CD14-positive monocyte (primary cell): ENCODE measurements around the gene ASB6. TPM values are rescaled to one million over a fixed set of nuclear protein-coding genes. Genes with fewer than 3 reads are reported as not detected.

ENCODE experiments used
- DNase-seq, 3 donors: peaks; one replicate each; pipeline ENCODE4 v3.0.0-alpha.2; 2011 to 2022
- H2AFZ ChIP-seq: 2 replicates; pipeline ENCODE4 v1.6.0; 2012; ENCODE audit warnings: mild to moderate bottlenecking, low read depth, low read length, inconsistent platforms; ENCODE audit not compliant: insufficient read depth, poor library complexity, severe bottlenecking
- H3K27ac ChIP-seq, 2 donors: 1 replicate in 1 of 2; 2 replicates in 1 of 2; pipeline ENCODE4 v1.5.1; 2012 to 2013; ENCODE audit warnings: low read length in 2 of 2, control low read depth in 1 of 2, inconsistent platforms in 1 of 2, low read depth in 1 of 2, mild to moderate bottlenecking in 1 of 2
- H3K27me3 ChIP-seq, 2 donors: one replicate each; pipeline versions ENCODE4 v1.6.0 to v1.6.1; 2011 to 2013; ENCODE audit warnings: low read length in 2 of 2; ENCODE audit not compliant: control insufficient read depth in 2 of 2, insufficient read depth in 2 of 2
- H3K36me3 ChIP-seq, 2 donors: replicated peaks in 1 of 2; 1 replicate in 1 of 2; 2 replicates in 1 of 2; pipeline versions ENCODE4 v1.5.1 to v1.6.1; 2012 to 2013; ENCODE audit warnings: low read length in 2 of 2, control low read depth in 1 of 2, inconsistent platforms in 1 of 2, mild to moderate bottlenecking in 1 of 2; ENCODE audit not compliant: insufficient read depth in 2 of 2, control insufficient read depth in 1 of 2
- H3K4me1 ChIP-seq, 2 donors: 1 replicate in 1 of 2; 2 replicates in 1 of 2; pipeline versions ENCODE4 v1.5.1 to v1.6.1; 2012 to 2013; ENCODE audit warnings: low read length in 2 of 2, control low read depth in 1 of 2, inconsistent platforms in 1 of 2, mild to moderate bottlenecking in 1 of 2, moderate library complexity in 1 of 2; ENCODE audit not compliant: insufficient read depth in 2 of 2, control insufficient read depth in 1 of 2
- H3K4me2 ChIP-seq: replicated peaks from 2 replicates; pipeline ENCODE3; 2012; ENCODE audit warnings: low read length, moderate library complexity, mild to moderate bottlenecking; ENCODE audit not compliant: poor library complexity, severe bottlenecking; ENCODE audit errors: extremely low read depth
- H3K4me3 ChIP-seq, 3 experiments: fragments of 200-600 bp in 1 of 3; sonication (generic) in 1 of 3; replicated peaks in 1 of 3; 1 replicate in 2 of 3; 2 replicates in 1 of 3; pipeline ENCODE4 v1.5.1; 2011 to 2013; ENCODE audit warnings: low read length in 3 of 3, mild to moderate bottlenecking in 3 of 3, control low read depth in 2 of 3, low read depth in 2 of 3, inconsistent platforms in 1 of 3, moderate library complexity in 1 of 3
- H3K79me2 ChIP-seq: 2 replicates; pipeline ENCODE4 v1.6.0; 2012; ENCODE audit warnings: mild to moderate bottlenecking, control low read depth, inconsistent platforms, low read length, moderate library complexity; ENCODE audit not compliant: insufficient read depth
- H3K9ac ChIP-seq: 2 replicates; pipeline ENCODE4 v1.6.0; 2017; ENCODE audit warnings: low read length, mild to moderate bottlenecking; ENCODE audit not compliant: insufficient read depth, poor library complexity, severe bottlenecking
- H3K9me3 ChIP-seq, 2 donors: replicated peaks in 1 of 2; 1 replicate in 1 of 2; 2 replicates in 1 of 2; pipeline versions ENCODE4 v1.5.1 to v1.6.1; 2012 to 2013; ENCODE audit warnings: low read length in 2 of 2, control low read depth in 1 of 2; ENCODE audit not compliant: control insufficient read depth in 1 of 2, insufficient read depth in 1 of 2
- H4K20me1 ChIP-seq: 2 replicates; pipeline ENCODE4 v1.6.0; 2012; ENCODE audit warnings: mild to moderate bottlenecking, low read length, control low read depth, moderate library complexity; ENCODE audit not compliant: insufficient read depth
- H3K27ac Mint-ChIP-seq, 7 donors: one replicate each; pipeline ENCODE4 v1.8.0; 2020; ENCODE audit warnings: mild to moderate bottlenecking in 7 of 7, mixed read lengths in 7 of 7, moderate library complexity in 6 of 7, inconsistent platforms in 2 of 7
- H3K27me3 Mint-ChIP-seq, 3 donors: one replicate each; pipeline ENCODE4 v1.8.0; 2021 to 2022; ENCODE audit warnings: low read depth in 3 of 3, mild to moderate bottlenecking in 3 of 3, mixed read lengths in 3 of 3, moderate library complexity in 3 of 3, inconsistent platforms in 1 of 3
- H3K36me3 Mint-ChIP-seq, 2 donors: one replicate each; pipeline ENCODE4 v1.8.0; 2020; ENCODE audit warnings: mixed read lengths in 2 of 2, inconsistent platforms in 1 of 2, mild to moderate bottlenecking in 1 of 2
- H3K4me1 Mint-ChIP-seq: one replicate; pipeline ENCODE4 v1.8.0; 2020; ENCODE audit warnings: mild to moderate bottlenecking, mixed read lengths
- H3K4me3 Mint-ChIP-seq, 2 donors: one replicate each; pipeline ENCODE4 v1.8.0; 2020; ENCODE audit warnings: mild to moderate bottlenecking in 2 of 2, mixed read lengths in 2 of 2, moderate library complexity in 1 of 2
- H3K9me3 Mint-ChIP-seq, 7 donors: one replicate each; pipeline ENCODE4 v1.8.0; 2020 to 2022; ENCODE audit warnings: mixed read lengths in 7 of 7, mild to moderate bottlenecking in 6 of 7, moderate library complexity in 6 of 7, inconsistent platforms in 2 of 7
- WGBS: methylation state at CpG from one replicate; pipeline ENCODE4 v1.1.5; 2013; ENCODE audit warnings: missing lambda C conversion rate; ENCODE audit not compliant: insufficient coverage; 5-methylcytosine and 5-hydroxymethylcytosine counted together
- intact Hi-C, 2 donors: fragments of 100-400 bp; cut with micrococcal nuclease; formaldehyde crosslinking; loops; one replicate each; pipeline versions ENCODE4 v1.15.0 to v1.15.1; 2023
- polyA plus RNA-seq, 3 donors: library from polyadenylated mRNA; depleted of rRNA in 1 of 3; unstranded in 2 of 3; stranded (reverse) in 1 of 3; fragments of 300-500 nt in 2 of 3; fragments of >200 nt in 1 of 3; fragmentation: Illumina TruSeq in 2 of 3; gene quantifications; 1 replicate in 2 of 3; 2 replicates in 1 of 3; pipeline ENCODE4 v1.2.3, GENCODE V29; 2012 to 2021
- TF ChIP-seq, protein P1 (sequence below): fragments of 200-600 bp; IDR thresholded peaks from one replicate; pipeline ENCODE4 v1.8.0; 2022; ENCODE audit warnings: antibody characterized with exemption, mild to moderate bottlenecking

Gene ASB6
- polyA plus RNA-seq, 3 donors = 8.1 to 21.1 (median 10.1) TPM

DNA sequence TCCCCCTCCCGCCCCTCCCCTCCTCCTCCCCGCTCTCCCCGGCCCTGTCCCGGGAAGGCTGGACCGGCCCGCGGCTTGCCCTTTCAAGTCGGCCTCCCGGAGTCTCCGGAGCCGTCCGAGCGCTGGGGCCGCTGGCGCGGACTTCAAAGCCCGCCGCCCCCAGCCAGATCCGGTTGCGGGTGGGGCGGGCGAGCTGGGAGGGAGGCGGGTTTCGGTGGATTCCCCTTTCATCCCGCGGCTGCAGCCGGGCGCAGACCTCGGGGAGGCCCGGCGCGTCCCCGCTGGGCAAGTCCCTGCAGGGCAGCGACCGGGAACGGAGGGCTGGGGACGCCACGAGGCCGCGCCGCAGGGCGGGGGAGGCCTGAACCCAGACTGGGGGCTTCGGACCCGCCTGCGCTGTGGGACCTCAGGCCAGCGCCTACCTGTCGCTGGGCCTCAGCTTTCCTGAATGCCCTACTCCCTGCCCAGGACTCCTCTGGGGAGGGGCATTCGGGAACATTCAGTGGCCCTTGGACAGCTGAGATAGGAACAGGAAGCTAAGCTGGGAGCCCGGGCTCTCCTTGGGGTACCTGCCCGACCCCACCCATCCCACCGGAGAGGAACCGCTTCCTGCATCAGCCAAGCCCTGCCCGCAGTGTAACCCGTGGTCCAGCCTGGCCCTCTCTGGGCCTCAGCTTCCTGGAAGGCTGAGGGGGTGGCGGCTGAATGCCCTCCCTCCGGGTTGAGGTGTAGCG, 44.4 kb downstream of the ASB6 start:
- H3K4me3 Mint-ChIP-seq = peak overlapping the region; percentile 69 to 77
- intact Hi-C loops = no loop called here
- WGBS = 2% methylated on average over 49 of the region's 57 CpGs
- Histone ChIP-seq H3K27ac (no peak overlapping the region), H3K36me3 (no peaks in the 10 kb centered on the region), H3K9me3 (no peaks in the 10 kb centered on the region), H3K4me1 (peaks cover 58 to 63% of the 10 kb centered on the region in 2 donors), H3K9ac (peak overlapping the region; percentile 23), H3K4me2 (peak overlapping the region; percentile 77), H3K79me2 (no peaks in the 10 kb centered on the region), H3K4me3 (peak overlapping the region; percentile 30 to 64 (median 33)), H4K20me1 (no peaks in the 10 kb centered on the region), H3K27me3 (no peaks in the 10 kb centered on the region), H2AFZ (peak overlapping the region; percentile 73)
- TF ChIP-seq, protein P1, sequence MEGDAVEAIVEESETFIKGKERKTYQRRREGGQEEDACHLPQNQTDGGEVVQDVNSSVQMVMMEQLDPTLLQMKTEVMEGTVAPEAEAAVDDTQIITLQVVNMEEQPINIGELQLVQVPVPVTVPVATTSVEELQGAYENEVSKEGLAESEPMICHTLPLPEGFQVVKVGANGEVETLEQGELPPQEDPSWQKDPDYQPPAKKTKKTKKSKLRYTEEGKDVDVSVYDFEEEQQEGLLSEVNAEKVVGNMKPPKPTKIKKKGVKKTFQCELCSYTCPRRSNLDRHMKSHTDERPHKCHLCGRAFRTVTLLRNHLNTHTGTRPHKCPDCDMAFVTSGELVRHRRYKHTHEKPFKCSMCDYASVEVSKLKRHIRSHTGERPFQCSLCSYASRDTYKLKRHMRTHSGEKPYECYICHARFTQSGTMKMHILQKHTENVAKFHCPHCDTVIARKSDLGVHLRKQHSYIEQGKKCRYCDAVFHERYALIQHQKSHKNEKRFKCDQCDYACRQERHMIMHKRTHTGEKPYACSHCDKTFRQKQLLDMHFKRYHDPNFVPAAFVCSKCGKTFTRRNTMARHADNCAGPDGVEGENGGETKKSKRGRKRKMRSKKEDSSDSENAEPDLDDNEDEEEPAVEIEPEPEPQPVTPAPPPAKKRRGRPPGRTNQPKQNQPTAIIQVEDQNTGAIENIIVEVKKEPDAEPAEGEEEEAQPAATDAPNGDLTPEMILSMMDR = no peak
- peak in 1 of 3 donors; percentile 58 for DNase-seq
- H3K36me3 Mint-ChIP-seq = peaks cover 2 to 5% of the 10 kb centered on the region in 2 donors
- H3K27me3 Mint-ChIP-seq = peaks cover 7 to 19% (median 18%) of the 10 kb centered on the region in 3 donors
- no peak overlapping the region for H3K27ac Mint-ChIP-seq
- peaks cover 55% of the 10 kb centered on the region for H3K4me1 Mint-ChIP-seq
- no peaks in the 10 kb centered on the region for H3K9me3 Mint-ChIP-seq

DNA sequence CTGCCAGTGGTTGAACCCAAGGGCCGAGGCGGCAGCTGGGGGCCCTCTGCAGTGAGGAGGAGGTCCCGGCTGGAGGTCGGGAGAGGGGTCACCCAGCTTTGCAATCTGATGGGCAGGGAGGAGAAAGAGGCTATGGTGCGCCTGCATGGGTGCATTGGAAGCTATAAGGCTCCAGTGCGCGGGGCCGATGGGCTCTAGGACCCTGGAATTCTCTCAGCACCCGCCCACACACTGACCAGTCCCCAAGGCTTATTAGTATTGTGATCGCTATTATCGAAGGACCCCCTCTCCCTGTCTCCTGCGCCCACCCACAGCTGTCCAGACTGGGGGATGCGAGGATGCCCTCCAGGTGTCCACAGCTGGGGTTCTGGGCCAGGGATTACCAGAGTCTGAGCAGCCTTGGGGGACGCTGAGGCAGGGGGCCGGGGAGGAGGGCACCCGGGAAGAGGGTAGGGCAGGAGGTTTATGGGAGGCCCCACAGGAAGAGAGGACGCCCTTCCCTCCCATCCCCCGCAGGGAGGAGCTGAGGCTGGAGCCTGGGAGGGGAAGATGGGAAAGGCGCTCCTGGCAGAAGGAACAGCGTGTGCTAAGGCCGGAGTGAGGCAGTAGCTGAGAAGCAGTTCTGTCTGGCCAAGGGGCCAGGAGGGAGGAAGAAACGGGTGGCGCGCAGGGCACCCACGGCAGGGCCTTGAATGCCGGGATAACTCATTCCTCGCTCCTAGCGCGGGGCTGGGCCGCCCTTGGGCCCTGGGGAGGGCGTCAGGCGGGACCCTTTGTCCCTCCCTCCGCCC, 45.2 kb downstream of the ASB6 start:
- H3K9ac ChIP-seq = peak overlapping the region; percentile 4
- no peaks in the 10 kb centered on the region for H3K36me3 ChIP-seq
- DNase-seq = no peak
- Mint-ChIP-seq H3K27ac (peak overlapping the region in 1 of 7 donors; percentile 33), H3K4me3 (peak overlapping the region; percentile 62 to 76), H3K27me3 (peaks cover 7 to 19% (median 18%) of the 10 kb centered on the region in 3 donors), H3K36me3 (peaks cover 2 to 5% of the 10 kb centered on the region in 2 donors), H3K4me1 (peaks cover 51% of the 10 kb centered on the region), H3K9me3 (no peaks in the 10 kb centered on the region)
- H3K9me3 ChIP-seq = no peaks in the 10 kb centered on the region
- intact Hi-C loops = no loop called here
- 61% methylated on average over 13 of the region's 33 CpGs for WGBS
- H3K4me3 ChIP-seq = peak overlapping the region in 1 of 3 experiments; percentile 64
- peaks cover 53 to 58% of the 10 kb centered on the region in 2 donors for H3K4me1 ChIP-seq
- H3K27me3 ChIP-seq = no peaks in the 10 kb centered on the region
- no peaks in the 10 kb centered on the region for H4K20me1 ChIP-seq
- TF ChIP-seq, protein P1 = no peak
- H3K4me2 ChIP-seq = peak overlapping the region; percentile 77
- H2AFZ ChIP-seq = peak overlapping the region; percentile 41
- H3K79me2 ChIP-seq = no peaks in the 10 kb centered on the region
- no peak overlapping the region for H3K27ac ChIP-seq
